Glomerular endothelial cell (primary cell): ENCODE data around the gene GRK2. TPM values are rescaled to one million over a fixed set of nuclear protein-coding genes. Genes with fewer than 3 reads are reported as not detected.
A peak's percentile ranks its signal among the peaks of the same experiment; 100 is the strongest.
"Not testable (repeated sequence)": the region's sequence is repeated elsewhere in the genome, so short reads cannot be mapped to it uniquely, and the experiment has no call there.

ENCODE experiments used
- DNase-seq: peaks from one replicate; pipeline ENCODE4 v3.0.0-alpha.2; 2011; ENCODE audit warnings: low read depth, low spot score; ENCODE audit errors: extremely low read depth
- total RNA-seq: library from RNA; depleted of rRNA; stranded (reverse); fragments of >200 nt; gene quantifications from 2 replicates; pipeline ENCODE4 v1.2.3, GENCODE V29; 2015

The GRK2 gene
- total RNA-seq = 45.8 and 72.7 TPM in 2 replicates

DNA sequence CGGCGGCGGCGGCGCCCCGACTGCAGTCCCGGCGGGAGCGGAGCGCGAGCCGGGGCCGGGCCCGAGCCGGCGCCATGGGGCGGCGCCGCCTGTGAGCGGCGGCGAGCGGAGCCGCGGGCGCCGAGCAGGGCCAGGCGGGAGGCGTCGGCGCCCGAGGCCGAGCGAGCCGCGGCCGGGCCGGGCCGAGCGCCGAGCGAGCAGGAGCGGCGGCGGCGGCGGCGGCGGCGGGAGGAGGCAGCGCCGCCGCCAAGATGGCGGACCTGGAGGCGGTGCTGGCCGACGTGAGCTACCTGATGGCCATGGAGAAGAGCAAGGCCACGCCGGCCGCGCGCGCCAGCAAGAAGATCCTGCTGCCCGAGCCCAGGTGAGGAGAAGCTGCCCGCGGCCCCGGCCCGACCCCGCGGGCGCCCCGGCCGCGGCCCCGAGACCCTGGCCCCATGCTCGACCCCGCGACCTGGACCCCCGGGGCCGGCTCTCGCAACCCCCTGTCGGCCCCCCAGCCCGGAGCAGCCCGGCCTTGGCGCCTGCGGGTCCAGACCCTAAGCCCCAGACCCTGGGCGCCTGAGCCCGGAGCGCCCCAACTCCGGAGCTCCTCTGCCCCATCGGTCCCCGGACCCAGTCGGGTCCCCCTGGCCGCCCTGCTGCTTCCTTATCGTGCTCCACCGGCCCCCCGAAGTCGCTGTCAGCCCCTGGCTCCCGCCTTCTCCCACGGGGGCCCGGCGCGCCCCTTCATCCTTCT, at the start of gene GRK2:
GRK2 (plus strand) TSS at position 25 of the 739 bp plus-strand sequence; CDS start at position 252, 227 bp downstream.
- DNase-seq = no peak

DNA sequence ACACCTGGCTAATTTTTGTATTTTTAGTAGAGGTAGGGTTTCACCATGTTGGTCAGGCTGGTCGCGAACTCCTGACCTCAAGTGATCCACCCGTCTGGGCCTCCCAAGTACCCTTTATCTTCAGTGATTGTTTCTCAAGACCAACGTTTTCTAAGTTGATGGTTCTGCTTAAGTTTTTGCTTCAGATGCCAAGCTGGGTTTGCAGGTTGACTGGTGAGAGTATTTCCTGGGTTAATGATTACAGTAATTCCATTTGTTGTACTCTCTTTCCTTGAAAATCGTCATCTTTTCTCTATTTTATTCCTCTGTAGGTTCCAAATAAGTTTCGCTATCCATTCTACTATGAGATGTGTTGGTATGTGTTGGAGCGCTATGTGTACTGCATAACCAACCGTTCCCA, 38.5 kb upstream of the GRK2 start:
- no peak for DNase-seq

DNA sequence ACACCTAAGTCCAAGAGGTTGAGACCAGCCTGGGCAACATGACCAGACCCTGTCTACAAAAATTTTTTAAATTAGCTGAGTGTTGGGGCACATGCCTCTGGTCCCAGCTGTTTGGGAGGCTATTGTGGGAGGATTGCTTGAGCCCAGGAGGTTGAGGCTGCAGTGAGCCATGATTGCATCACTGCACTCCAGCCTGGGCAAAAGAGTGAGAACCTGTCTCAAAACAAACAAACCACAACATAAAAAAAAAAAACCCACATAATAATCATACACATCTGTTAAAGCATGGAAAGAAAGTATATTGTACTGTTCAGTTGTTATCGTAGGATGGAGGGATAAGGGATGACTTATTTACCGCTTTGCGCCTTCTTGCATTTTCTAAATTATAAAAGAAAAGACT, 35.9 kb upstream of the GRK2 start:
- DNase-seq = no peak

DNA sequence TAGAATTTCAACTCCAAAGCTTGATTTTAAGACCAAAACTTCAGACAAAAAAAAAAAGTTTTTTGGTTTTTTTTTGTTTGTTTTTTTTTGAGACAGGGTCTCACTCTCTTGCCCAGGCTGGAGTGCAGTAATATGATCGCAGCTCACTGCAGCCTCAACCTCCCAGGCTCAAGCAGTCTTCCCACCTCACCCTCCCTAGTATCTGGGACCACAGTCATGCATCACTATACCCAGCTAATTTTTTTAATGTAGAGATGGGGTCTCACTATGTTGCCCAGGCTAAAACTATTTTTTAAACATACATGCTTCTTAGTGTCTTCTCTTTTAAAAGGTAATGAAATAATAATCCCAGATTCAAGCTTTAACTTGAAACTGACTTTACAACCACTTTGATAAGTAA, 35.4 kb upstream of the GRK2 start:
- no peak for DNase-seq

DNA sequence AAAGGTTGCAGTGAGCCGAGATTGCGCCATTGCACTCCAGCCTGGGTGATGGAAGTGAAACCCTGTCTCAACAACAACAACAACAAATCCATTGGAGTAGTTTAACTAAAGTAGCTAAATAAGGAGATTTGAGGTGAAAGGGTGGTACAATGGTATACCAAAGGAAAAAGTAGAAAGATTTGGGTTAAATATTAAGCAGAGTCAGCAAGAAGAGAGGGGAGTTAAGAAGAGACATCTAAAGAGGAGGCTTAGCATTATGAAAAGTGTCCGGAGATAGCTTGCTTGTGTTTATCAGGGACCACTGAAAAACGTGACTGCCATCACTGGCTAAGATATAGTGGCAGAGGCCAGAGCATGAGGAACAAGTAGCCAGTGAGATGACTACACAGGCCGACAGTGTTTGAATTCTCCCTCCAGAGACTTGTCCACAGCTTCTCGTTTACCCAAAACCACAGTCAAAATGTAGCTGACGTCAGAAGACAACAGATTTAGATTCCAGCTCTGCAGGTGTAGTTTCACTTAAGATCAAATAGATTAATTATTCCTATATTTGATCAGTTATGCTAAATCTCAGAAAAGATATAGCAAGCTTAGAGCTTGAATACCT, 32.6 kb upstream of the GRK2 start:
- DNase-seq = no peak

DNA sequence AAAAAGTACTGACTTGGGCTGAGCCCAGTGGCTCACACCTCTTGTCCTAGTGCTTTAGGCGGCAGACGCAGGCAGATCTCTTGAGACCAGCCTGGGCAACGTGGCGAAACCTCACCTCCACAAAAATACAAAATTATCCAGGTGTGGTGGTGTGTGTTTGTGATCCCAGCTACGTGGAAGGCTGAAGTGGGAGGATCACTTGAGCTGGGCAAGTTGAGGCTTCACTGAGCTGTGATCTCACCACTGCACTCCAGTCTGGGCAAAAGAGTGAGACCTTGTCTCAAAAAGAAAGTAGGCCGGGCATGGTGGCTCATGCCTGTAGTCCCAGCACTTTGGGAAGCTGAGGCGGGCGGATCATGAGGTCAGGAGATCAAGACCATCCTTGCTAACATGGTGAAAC, 31.7 kb upstream of the GRK2 start:
- not testable (repeated sequence) for DNase-seq

DNA sequence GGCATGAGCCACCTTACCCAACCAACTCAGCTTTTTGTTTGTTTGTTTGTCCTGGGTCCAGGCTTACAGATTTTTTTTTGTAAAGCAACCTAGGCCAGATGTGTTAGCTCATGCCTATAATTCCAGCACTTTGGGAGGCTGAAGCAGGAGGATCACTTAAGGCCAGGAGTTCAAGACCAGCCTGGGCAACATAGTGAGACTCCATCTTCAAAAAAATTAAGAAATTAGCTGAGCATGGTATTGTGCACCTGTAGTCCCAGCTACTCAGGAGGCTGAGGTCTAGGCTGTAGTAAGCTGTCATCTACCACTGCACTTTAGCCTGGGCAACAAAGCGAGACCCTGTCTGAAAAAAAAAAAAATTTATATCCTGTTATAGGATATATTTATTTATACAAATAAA, 28.7 kb upstream of the GRK2 start:
- no peak for DNase-seq

DNA sequence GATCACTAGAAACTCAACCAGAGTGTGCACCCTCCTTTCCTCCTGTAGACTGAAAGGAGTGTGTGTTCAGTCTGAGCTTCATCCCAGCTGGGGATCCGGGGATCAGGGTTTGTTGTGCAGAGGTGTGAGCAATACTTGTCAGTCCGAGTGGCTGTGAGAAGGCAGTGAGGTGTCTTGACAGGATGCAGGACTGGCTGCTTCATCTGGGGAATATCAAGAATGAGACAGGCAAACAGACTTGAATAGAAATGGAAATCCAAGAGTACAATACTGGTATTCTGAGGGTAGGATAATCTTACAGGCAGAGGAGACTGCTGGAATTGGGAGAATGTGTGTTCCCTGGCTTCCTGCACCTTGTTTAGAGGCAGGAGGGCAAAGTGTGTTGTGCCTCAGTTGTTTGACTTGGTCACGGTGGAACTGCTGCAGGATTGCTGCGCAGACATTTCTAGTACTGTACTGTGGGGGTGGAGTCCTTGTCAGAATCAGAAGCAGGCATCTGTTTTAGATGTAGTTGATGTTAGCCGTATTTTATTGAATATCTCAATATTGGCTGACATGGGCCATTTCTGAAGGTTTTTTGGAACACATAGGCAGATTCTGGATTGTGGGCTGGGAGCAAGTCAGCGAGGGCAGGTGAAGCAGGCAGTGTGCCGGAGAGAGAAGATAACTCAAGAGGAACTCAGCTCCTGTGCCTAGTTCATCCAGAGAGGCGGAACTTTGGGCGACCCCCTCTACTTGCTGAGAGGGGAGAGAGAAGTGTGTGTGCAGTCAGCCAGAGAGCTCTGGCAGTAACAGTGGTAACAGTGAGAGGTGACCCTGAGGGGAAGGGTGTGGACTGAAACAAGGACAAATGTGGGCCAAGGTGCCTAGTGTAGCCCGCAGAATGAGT, 27.1 kb upstream of the GRK2 start:
- no peak for DNase-seq

DNA sequence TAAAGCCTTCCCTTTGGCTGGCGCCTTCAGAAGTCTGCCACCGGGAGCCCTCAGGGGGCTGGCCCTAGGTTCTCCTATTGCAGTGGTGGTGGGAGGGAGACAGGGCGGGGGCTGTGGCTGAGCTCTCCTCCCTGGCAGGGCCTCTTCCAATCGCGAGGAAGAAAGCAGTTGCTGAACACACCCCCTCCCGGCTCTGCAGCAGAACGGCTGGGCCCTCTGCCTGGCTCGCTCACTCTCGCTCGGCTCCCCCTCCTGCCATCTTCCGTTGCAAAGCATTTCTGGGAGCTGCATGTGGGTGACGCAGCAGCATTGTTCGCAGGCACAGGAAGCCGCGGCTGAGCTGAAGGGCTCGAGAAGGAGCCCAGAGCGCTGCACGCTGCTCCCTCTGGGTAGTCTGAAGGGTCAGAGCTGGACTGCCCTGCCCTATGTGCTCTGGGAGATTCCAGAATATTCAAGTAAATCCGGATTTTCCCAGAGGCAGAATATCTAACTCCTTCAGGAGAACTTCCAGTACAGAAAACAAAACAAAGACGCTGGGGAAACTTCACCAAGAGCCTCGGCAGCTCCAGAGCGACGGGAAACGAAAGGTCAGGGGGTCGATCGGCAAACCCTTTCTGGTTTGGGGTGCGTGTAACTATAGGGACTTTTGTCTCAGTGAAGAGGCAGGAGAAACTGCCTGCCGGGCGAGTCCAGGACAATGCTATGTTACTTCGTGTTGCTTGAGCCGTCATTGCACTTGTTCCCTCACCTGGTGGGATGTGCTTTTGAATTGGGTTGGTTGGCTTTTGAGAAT, 26.3 kb upstream of the GRK2 start:
- peak; percentile 77 for DNase-seq

DNA sequence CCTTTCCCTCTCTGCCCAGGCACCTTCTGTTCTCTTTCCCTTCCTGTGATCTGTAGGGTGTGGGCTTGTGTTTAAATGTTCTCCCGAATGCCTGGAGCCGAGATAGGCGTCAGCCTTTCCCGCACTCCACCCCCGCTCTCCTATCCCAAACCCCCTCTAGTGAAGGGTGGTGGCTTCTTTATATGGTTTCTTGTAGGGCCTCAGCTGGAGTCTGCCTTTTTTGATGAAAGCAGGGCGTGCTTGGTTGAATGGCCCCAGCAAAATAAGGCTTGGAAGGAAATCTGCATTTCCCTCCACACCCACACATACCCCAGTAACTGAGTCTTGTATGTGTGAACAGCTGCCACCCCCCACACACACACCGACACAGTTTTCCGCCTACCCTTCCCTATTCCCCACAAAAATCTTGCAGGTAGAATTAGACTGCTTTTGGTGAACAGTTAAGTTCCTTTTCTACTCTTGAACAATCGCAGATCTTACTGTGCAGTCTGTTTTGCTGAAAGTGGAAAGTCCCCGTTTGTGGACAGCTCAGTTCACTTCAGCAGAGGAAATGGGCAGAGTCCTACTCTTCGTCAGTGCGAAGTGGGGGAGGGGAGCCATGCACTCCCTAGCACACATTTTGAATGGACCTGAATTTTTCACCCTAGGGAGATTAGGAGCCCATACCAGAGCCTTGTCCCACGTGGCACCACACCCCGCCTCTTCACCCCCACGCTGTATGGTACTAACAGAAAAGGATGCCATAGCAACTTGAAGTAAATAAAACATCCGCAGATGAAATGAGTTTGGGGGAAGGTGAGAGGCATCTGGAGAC, 25.5 kb upstream of the GRK2 start:
- DNase-seq = no peak

DNA sequence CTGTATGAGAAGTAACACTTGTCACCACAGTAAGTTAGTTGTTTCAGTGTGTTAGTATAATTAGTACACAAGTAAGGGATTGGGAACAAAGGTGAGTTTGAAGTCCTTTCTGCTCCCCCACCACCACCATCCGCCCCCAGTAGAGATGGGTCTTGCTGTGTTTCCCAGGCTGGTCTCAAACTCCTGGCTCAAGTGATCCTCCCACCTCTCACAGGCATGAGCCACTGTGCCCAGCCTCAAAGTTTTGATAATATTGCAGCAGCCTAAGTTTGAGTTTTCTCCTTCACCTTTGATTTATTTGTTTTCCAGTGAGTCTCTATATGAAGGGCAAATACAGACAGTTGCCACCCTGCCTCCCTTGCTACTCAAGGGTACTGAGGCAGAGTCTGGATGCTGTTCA, 23.7 kb upstream of the GRK2 start:
- DNase-seq = no peak

DNA sequence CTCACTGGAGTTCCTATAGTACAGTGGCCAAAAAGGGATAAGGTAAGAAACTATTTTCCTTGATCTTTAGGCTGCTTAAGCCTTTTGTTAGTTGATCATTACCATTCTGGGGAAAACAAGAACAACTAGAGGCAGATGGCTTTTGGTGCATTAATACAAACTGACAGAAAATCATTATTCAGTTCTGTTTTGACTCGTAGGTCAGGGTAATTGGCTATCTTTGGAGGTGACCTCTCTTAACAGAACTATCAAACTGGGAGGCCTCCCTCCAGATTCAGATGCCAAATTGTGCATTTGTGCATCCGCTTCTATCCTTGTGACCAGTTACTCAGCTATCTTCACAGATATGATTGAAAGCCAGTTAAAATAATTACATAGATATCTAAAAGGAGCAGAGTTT, 23.2 kb upstream of the GRK2 start:
- no peak for DNase-seq

DNA sequence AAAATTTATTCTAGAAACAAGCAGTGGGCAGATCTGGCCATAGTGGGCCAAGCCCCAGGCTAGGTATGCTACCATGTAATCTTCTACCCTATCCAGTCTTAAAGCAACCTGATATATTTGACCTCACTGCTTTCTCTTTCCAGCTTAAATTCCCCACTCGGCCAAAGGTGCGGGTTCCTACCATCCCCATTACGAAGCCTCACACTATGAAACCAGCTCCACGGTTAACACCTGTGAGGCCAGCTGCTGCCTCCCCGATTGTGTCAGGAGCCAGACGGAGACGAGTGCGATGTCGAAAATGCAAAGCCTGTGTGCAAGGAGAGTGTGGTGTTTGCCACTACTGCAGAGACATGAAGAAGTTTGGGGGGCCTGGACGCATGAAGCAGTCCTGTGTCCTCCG, 21.2 kb upstream of the GRK2 start:
- DNase-seq = no peak

DNA sequence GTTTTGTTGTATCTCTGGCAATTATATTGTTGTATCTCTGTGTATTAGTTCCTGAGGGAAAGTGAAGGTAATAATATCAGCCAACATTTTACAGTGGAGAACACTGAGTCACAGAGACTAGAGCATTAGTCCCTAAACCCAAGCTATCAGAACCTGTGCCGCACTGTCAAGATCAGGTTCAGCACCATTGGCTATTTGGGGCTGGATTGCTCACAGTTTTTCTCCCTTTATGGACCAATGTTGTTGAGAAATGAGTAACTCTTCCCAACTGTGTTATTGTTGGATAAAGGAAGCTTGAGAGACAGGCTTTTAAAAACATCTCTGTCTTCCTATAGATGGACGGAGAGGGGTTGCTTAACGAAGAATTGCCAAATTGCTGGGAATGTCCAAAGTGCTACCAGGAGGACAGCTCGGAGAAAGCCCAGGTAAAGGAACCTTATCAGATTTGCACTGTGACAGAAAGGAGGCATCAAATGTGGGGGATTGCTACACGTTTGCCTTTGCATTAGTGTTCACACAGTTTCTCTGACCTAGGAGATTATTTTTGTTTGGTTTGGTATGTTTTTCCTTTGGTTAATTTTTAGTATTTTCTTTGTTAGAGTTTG, 18.2 kb upstream of the GRK2 start:
- DNase-seq = no peak

DNA sequence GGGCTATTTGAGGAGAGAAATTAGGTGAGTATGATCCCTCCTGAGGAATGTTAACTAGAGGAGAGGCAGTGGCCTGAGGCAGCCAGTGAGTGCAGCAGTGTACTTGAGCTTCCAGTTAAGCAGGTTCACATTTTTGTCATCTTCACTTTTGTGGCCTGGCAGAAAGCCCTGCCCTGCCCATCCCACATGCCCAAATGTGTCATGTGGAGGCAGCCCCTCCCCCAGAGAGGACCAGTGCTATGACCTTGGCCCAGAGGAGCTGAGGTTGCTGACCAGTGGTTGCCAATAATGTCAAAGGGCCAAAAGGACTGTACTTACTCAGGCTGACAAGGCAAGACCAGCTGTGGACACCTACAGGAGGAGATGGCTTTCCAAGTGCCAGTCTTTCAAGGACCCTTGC, 17.6 kb upstream of the GRK2 start:
- DNase-seq = no peak

DNA sequence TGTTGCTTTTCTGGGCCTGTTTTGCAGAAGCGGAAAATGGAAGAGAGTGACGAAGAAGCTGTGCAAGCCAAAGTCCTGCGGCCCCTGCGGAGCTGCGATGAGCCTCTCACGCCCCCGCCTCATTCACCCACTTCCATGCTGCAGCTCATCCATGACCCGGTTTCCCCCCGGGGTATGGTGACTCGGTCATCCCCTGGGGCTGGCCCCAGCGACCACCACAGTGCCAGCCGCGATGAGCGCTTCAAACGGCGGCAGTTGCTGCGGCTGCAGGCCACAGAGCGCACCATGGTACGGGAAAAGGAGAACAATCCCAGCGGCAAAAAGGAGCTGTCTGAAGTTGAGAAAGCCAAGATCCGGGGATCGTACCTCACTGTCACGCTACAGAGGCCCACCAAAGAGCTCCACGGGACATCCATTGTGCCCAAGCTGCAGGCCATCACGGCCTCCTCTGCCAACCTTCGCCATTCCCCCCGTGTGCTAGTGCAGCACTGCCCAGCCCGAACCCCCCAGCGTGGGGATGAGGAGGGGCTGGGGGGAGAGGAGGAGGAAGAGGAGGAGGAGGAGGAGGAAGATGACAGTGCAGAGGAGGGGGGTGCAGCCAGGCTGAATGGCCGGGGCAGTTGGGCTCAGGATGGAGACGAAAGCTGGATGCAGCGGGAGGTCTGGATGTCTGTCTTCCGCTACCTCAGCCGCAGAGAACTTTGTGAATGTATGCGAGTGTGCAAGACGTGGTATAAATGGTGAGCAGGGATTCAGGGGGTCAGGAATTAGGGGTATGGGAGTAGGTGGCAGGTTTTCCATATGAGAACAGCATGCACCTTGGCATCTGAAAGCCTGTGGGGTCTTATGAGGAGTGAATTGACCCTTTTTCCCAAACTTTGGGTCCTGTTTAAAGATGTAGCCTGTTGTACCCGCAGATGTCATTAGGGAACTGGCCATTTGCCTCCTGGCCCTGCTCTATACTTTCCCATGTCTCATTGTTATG, 15.9 kb upstream of the GRK2 start:
- DNase-seq = no peak

DNA sequence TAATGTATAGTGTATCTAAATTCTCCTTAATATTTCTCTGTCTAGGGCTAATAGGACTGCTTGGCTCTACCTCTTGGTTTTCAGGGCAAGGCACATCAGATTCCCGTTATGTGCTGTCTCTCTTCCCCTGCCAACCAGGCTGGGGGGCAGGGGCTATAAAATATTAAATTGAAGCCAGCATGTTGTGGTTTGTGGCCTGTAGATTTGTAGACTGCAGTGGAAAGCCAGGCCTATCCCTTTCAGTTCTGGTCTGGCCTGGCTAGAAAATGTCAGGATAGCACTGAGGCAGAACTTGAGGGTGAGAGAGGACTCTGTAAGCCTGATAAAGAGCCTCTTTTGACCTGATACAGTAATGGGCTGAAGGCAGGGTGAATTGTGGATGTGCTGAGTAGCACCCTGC, 14.4 kb upstream of the GRK2 start:
- DNase-seq = no peak

DNA sequence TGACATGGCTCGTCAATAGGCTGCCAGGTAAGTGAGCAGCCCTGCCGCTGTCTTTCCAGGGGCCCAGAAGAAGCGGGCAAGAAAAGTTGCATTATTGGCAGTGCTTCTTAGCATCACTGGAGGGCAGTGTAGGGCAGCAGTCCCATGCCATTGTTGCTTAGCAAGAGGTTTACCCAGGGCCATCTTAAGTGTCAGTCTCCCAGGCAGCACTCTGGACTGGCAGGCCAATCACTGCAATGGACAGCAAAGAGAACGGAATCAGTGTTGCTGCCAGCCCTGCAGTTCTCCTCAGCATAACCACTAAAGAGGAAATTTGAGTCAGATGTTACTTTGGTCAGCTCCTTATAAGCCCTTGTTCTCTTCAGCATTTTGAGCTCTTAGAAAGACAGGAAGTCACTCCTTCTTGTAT, 13.4 kb upstream of the GRK2 start:
- no peak for DNase-seq
